ENCODE data around the gene ATP2B3.

DNA sequence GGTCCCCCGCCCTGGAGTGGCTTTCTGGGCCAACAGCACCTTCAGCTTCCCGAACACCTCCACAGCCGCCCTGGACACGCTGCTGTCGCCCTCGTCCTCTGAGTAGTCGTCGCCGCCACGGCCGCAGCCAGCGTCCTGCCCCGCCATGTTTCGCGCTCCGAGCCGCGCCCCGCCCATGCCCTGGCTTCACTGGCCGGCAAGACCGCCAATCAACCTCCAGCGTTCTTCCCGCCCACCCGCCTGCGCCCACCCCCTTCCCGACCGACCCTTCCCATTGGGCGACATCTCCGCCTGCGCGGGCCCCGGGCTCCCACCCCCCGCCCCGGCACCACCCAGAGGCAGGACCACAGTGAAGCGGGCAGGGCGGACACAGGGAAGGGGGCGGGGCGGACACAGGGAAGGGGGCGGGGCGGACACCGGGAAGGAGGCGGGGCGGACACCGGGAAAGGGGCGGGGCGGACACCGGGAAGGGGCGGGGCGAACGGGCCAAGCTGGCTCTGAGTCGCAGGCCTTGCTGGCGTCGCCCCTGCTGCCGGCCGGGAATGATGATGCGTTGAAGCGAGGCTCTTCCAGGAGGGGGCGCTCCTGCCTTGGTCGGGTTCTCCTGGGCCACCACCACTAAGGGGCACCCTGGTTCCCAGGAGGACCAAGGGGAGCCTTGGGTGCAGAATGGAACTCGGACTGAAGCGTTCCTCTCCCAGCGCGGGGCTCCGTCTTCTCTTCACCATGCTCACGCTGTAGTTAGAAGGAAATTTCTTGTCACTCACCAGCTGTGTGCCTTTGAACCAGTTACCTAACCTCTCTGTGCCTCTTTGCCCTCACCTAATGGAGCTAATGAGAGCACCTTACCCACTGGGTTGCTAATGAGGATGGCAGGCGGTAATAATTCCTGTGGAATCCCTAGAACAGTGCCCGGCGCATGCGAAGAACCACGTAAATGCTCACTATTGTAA lies 46.8 kb upstream of the ATP2B3 start, which contains the start of gene HAUS7:
- peak in 2 of 3 experiments; percentile 56 to 80 for TF ChIP-seq CTCF (optimal IDR thresholded peaks at IDR 0.05 in 1 of 3, IDR thresholded peaks at IDR 0.05 in 1 of 3, conservative IDR thresholded peaks at IDR 0.05 in 1 of 3; ENCODE audit: extremely low read depth in 1 of 3, insufficient read depth in 2 of 3, low read length in 3 of 3)
- no peak for TF ChIP-seq EZH2 (IDR thresholded peaks at IDR 0.05; ENCODE audit: low read length)

Data from keratinocyte (primary cell).